Hematopoietic multipotent progenitor cell (in vitro differentiated cells): ENCODE measurements around the gene ELMO2. TPM values are rescaled to one million over a fixed set of nuclear protein-coding genes. Genes with fewer than 3 reads are reported as not detected.
A peak's percentile ranks its signal among the peaks of the same experiment; 100 is the strongest.

Experiments
- DNase-seq, 3 donors: peaks; one replicate each; pipeline ENCODE4 v3.0.0-alpha.2; 2011 to 2015; ENCODE audit warnings: low read depth in 2 of 3, low spot score in 2 of 3
- total RNA-seq: library from RNA; depleted of rRNA; stranded (reverse); fragments of >200 nt; gene quantifications from one replicate; pipeline ENCODE4 v1.2.3, GENCODE V29; 2012

Gene ELMO2
- total RNA-seq, 1 donor = 49.0 TPM

- DNase-seq = peak in 1 of 3 donors; percentile 58
These were observed 72.0 kb downstream of the ELMO2 start for GRCh38 chr20:46334303-46334904.

DNA sequence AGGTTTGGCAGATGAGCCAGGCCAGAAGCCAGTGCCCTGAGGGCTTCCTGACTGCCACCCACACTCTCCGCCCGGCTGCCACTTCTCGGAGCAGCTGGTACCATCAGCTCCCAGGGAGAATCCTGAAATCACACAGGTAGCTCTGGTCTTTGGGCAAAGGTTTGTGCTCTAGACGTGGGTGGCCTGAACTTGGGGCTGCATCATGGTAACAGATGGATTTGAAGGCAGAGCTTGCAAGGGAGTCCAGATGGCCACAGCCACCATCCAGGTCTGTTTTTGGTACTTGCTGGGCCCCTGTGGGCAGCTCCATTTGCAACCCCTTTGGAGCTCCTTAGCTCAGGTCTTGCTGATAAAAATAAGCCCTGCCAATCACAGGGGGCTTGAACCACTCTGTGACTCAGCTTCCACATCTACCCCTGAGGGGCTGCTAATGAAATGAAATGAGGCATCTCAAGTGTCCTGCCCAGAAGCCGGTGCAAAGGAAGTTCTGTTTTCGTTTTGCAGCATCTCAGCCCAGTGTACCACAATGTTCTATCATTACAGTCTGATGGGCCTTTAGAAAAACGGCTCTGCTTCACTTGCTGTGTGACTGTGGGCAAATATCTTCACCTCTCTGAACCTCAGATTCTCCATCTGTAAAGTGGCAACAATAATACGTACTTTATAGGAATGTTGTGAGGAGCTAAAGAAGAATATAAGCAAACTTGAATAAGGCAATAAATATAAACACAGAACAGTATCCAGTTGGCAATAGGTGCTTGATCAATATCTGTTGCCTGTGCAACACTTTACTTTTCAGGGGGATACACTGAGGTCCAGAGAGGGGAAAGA lies 73.0 kb downstream of the ELMO2 start:
- no peak for DNase-seq

- DNase-seq = no peak
These were observed 73.8 kb downstream of the ELMO2 start for GRCh38 chr20:46332373-46333160.

- DNase-seq = no peak
These were observed 74.6 kb downstream of the ELMO2 start for GRCh38 chr20:46331611-46332361.

GRCh38 chr20:46330831-46331371 lies 75.5 kb downstream of the ELMO2 start:
- DNase-seq = no peak

- DNase-seq = no peak
These were observed 76.2 kb downstream of the ELMO2 start for GRCh38 chr20:46330072-46330763.

DNA sequence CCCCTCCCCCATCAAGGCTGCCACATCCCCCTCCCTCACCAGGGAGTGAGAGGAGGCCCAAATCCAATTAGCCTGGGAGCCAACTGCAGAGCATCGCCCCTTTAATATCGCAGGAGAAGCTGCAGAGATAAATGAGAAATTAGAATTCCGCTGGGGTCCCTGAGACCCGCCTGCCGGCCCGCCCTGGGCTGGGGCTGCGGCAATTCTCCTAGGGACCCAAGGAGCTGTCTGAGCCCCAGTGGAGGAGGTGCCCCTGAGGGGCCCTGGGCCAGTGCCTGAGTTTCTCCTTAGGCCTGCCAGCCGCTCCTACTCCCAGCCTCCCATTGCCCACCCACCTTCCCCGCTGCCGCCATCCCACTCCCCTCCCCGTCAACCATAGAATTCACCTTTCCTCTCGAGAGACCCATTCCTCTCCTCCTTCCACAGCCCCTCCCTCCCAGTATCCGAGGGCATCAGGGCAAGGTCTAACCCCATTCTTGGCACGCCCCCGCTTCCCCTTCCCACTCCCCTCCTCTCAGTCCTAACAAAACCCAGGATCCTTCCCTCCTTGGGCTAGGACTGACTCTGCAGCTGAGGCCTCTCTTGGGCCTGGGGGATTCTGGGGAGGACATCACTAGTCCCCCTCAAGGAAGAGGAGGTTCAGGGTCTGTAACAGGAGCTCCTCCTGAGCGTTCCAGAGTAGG lies 78.1 kb downstream of the ELMO2 start:
- DNase-seq = no peak

DNA sequence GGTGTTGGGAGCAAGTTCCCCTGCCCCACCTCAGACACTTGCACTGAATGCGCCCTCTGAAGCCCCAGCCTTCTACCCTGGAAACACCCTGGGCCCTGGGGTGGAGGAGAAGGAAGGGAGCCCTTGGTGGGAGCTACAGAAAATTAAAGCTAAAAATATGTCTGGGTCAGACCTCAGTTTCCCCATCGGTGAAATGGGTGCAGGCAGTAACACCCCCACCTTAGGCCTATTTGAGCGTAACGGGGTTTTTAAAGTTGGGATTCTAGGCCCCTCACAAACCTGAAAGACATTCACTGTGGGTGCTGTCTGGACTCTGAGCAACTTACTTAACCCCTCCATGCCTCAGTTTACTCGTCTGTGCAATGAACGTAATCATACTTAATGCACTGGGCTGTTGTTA lies 78.9 kb downstream of the ELMO2 start:
- no peak for DNase-seq

- no peak for DNase-seq
These were observed 80.6 kb downstream of the ELMO2 start for GRCh38 chr20:46325789-46326188.

- DNase-seq = peak in 2 of 3 donors; percentile 36 to 55
These were observed 81.3 kb downstream of the ELMO2 start for GRCh38 chr20:46324960-46325703.

DNA sequence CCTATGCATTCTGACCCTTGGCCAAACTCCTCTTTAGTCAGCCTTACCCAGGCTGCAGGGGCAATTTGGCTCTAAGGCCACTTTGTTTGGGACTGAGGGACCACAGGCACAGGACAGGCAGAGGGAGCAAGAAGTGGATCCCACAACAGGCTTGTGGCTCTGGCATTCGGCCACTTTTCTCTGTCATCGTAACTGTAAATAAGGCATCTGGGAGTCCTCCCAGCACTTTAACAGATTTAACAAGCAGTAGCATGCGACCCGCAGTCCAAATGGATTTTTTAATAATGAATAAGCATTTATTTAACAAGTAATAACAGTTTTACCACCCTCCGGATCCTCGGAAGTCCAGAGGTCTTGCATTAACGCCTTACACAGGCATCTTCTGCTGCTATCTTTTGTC lies 82.0 kb downstream of the ELMO2 start:
- no peak for DNase-seq

GRCh38 chr20:46323557-46323956 lies 82.9 kb downstream of the ELMO2 start:
- no peak for DNase-seq

DNA sequence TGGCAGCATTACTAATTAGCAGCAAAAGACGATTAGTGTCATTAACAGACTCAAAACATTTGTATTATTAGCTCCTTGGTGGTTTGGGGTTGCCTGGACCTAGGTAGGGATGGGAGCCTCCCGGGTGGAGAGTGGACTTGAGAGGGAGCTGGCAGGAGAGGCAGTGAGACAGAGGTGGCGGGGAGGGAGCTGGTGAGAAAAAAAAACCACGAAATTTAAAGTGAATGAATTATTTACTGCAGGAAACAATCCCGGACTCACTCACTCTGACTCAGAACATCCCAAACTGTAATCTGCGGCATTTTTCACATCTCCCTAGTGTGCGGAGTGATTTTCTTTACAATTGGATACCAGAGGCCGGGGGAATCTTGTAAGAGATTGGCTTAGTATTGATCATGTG lies 83.8 kb downstream of the ELMO2 start:
- no peak for DNase-seq

DNA sequence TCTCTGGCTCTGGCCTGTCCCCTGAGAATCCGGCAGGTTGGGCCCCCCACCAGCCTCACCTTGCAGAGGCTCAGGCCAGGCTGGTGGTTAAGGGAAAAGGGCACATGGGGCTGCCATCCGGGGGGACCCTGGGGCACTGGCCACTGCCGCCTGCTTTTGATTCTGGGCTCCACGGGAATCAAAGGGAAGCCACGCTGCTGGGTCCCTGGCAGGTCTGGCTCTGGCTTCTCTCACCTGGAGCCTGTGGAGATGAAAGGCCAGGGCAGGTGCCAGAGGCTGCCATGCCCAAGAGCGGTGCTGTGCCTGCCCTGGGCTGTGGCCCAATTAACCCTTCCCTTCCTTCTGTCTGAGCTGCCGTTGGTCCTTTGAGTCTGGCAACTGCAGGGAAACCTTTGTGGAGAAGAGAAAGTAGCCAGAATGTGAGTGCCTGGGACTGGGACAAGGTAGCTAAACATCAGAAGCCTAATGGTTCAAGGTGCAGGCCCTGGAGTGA lies 88.7 kb downstream of the ELMO2 start:
- no peak for DNase-seq

- no peak for DNase-seq
These were observed 89.3 kb downstream of the ELMO2 start for GRCh38 chr20:46316984-46317684.
